Measurements from ENCODE around the gene INPP5J.

DNA sequence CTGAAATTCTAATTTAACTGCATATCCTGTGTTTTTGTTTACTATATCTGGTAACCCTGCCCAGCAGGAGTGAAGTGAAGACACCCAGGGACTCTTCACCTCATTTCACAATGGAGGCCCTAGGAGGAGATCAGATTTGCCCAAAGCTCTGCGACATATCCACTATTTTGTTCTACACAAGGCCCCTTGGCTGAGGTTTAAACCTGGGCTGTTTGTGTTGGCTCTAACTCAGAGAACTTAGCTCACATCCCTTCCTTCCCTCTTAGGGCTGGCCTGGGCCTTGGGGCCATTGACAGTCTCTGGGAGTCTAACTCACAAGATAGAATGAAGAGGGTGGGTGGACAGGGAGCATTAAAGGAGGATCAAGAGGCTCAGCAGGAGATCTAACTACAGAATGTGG, 25.7 kb downstream of the INPP5J start:
- TF ChIP-seq, protein P1, sequence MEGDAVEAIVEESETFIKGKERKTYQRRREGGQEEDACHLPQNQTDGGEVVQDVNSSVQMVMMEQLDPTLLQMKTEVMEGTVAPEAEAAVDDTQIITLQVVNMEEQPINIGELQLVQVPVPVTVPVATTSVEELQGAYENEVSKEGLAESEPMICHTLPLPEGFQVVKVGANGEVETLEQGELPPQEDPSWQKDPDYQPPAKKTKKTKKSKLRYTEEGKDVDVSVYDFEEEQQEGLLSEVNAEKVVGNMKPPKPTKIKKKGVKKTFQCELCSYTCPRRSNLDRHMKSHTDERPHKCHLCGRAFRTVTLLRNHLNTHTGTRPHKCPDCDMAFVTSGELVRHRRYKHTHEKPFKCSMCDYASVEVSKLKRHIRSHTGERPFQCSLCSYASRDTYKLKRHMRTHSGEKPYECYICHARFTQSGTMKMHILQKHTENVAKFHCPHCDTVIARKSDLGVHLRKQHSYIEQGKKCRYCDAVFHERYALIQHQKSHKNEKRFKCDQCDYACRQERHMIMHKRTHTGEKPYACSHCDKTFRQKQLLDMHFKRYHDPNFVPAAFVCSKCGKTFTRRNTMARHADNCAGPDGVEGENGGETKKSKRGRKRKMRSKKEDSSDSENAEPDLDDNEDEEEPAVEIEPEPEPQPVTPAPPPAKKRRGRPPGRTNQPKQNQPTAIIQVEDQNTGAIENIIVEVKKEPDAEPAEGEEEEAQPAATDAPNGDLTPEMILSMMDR (IDR thresholded peaks at IDR 0.05): no peak
- no peak for TF ChIP-seq POLR2A (IDR thresholded peaks at IDR 0.05)

Measured in ovary (tissue), 3 donors.